ENCODE results near the gene FBXL12.
"Not testable (repeated sequence)": the region's sequence is repeated elsewhere in the genome, so short reads cannot be mapped to it uniquely, and the experiment has no call there.

Gene FBXL12

GRCh38 chr19:9838324-9838723 lies 19.4 kb upstream of the FBXL12 start:
- DNase-seq (ENCODE audit: low spot score) = no peak

- peak; percentile 12 for DNase-seq (ENCODE audit: low spot score)
Measured at GRCh38 chr19:9836021-9836420, 17.1 kb upstream of the FBXL12 start.

- DNase-seq (ENCODE audit: low spot score) = no peak
Measured at GRCh38 chr19:9835507-9835949, 16.6 kb upstream of the FBXL12 start.

- peak; percentile 98 for DNase-seq (ENCODE audit: low spot score)
Measured at GRCh38 chr19:9834726-9835506, 16.0 kb upstream of the FBXL12 start, which contains the start of gene PIN1. Gene PIN1, plus strand, starts transcription at chr19:9835318. Its CDS starts 27 bp downstream, at chr19:9835345.

- DNase-seq (ENCODE audit: low spot score) = no peak
Measured at GRCh38 chr19:9834307-9834725, 15.4 kb upstream of the FBXL12 start.

- DNase-seq (ENCODE audit: low spot score) = no peak
Measured at GRCh38 chr19:9828551-9829063, 9.7 kb upstream of the FBXL12 start.

GRCh38 chr19:9827289-9828238 lies 8.7 kb upstream of the FBXL12 start, which contains the start of gene UBL5:
Gene UBL5, plus strand, starts transcription at chr19:9827918. Its CDS starts 420 bp downstream, at chr19:9828338.
- DNase-seq (ENCODE audit: low spot score) = peak; percentile 93

GRCh38 chr19:9823816-9824215 lies 4.9 kb upstream of the FBXL12 start:
- no peak for DNase-seq (ENCODE audit: low spot score)

GRCh38 chr19:9820034-9820433 lies 1.2 kb upstream of the FBXL12 start:
- DNase-seq (ENCODE audit: low spot score) = not testable (repeated sequence)

GRCh38 chr19:9819596-9819909 lies 674 bp upstream of the FBXL12 start:
- DNase-seq (ENCODE audit: low spot score) = no peak

- no peak for DNase-seq (ENCODE audit: low spot score)
Measured at GRCh38 chr19:9818175-9818733, 625 bp downstream of the FBXL12 start.

GRCh38 chr19:9811139-9811538 lies 7.7 kb downstream of the FBXL12 start:
- DNase-seq (ENCODE audit: low spot score) = no peak

- no peak for DNase-seq (ENCODE audit: low spot score)
Measured at GRCh38 chr19:9808855-9809824, 9.7 kb downstream of the FBXL12 start.

- no peak for DNase-seq (ENCODE audit: low spot score)
Measured at GRCh38 chr19:9806803-9807202, 12.1 kb downstream of the FBXL12 start.

- no peak for DNase-seq (ENCODE audit: low spot score)
Measured at GRCh38 chr19:9801976-9802375, 16.9 kb downstream of the FBXL12 start.

- no peak for DNase-seq (ENCODE audit: low spot score)
Measured at GRCh38 chr19:9799162-9799561, 19.7 kb downstream of the FBXL12 start.

- no peak for DNase-seq (ENCODE audit: low spot score)
Measured at GRCh38 chr19:9797871-9798270, 21.0 kb downstream of the FBXL12 start.

GRCh38 chr19:9796113-9796773 lies 22.6 kb downstream of the FBXL12 start:
- DNase-seq (ENCODE audit: low spot score) = peak; percentile 81

GRCh38 chr19:9793071-9793591 lies 25.7 kb downstream of the FBXL12 start:
- DNase-seq (ENCODE audit: low spot score) = no peak

All from LoVo (cell line).